DND-41 (cell line): ENCODE results near the gene POLR3B.
A peak's percentile ranks its signal among the peaks of the same experiment; 100 is the strongest.

Source experiments
- ATAC-seq: fragments of 200-7000 bp; cut with Tn5 transposase; 3 replicates; pipeline ENCODE4 v1.9.1; 2021; ENCODE audit warnings: low read depth; ENCODE audit not compliant: insufficient read depth
- DNase-seq: peaks from one replicate; pipeline ENCODE4 v3.0.0-alpha.2; 2020
- H2AFZ ChIP-seq: 2 replicates; pipeline ENCODE4 v1.6.0; 2012; ENCODE audit warnings: low read depth, low read length
- H3K27ac ChIP-seq: 2 replicates; pipeline ENCODE4 v1.5.1; 2012; ENCODE audit warnings: low read length, inconsistent platforms
- H3K27me3 ChIP-seq: fragments of 200-600 bp; sonication (generic); 2 replicates; pipeline ENCODE4 v1.6.0; 2012; ENCODE audit warnings: low read length, mild to moderate bottlenecking, inconsistent platforms; ENCODE audit not compliant: insufficient read depth, poor library complexity
- H3K36me3 ChIP-seq: 2 replicates; pipeline ENCODE4 v1.5.1; 2012; ENCODE audit warnings: low read length, inconsistent platforms; ENCODE audit not compliant: insufficient read depth
- H3K4me1 ChIP-seq: 2 replicates; pipeline ENCODE4 v1.5.1; 2012; ENCODE audit warnings: mild to moderate bottlenecking, low read length; ENCODE audit not compliant: insufficient read depth
- H3K4me2 ChIP-seq: 2 replicates; pipeline ENCODE4 v1.6.0; 2012; ENCODE audit warnings: mild to moderate bottlenecking, moderate library complexity, low read length, inconsistent platforms; ENCODE audit not compliant: insufficient read depth
- H3K4me3 ChIP-seq, 2 experiments: fragments of 200-600 bp in 1 of 2; shearing (Covaris generic) in 1 of 2; 2 replicates each; pipeline ENCODE4 v1.5.1; 2012 to 2016; ENCODE audit warnings: inconsistent platforms in 2 of 2, low read length in 2 of 2, mild to moderate bottlenecking in 2 of 2, low read depth in 1 of 2, moderate library complexity in 1 of 2
- H3K79me2 ChIP-seq: 2 replicates; pipeline ENCODE4 v1.6.0; 2012; ENCODE audit warnings: low read length, inconsistent platforms; ENCODE audit not compliant: insufficient read depth
- H3K9ac ChIP-seq: 2 replicates; pipeline ENCODE4 v1.6.0; 2012; ENCODE audit warnings: low read depth, mild to moderate bottlenecking, inconsistent platforms, low read length, moderate library complexity
- H3K9me3 ChIP-seq: 2 replicates; pipeline ENCODE4 v1.5.1; 2012; ENCODE audit warnings: low read length, moderate library complexity, mild to moderate bottlenecking, inconsistent platforms; ENCODE audit not compliant: insufficient read depth, severe bottlenecking
- H4K20me1 ChIP-seq: 2 replicates; pipeline ENCODE4 v1.6.0; 2012; ENCODE audit warnings: low read length; ENCODE audit not compliant: insufficient read depth
- CTCF ChIP-seq: IDR thresholded peaks from 2 replicates; pipeline ENCODE4 v1.5.1; 2012; ENCODE audit warnings: borderline replicate concordance, low read length, moderate library complexity, mild to moderate bottlenecking; ENCODE audit not compliant: poor library complexity, severe bottlenecking; ENCODE audit errors: extremely low read depth
- EZH2 ChIP-seq: IDR thresholded peaks from 3 replicates; pipeline ENCODE4 v1.6.1; 2012; ENCODE audit warnings: borderline replicate concordance, low read depth, mild to moderate bottlenecking, moderate library complexity, low read length, inconsistent platforms; ENCODE audit not compliant: severe bottlenecking

Gene POLR3B

GRCh38 chr12:106353175-106353574 lies 4.4 kb upstream of the POLR3B start:
- H3K79me2 ChIP-seq, result peaks cover 2% of the 10 kb centered on the region
- H2AFZ ChIP-seq, result no peak overlapping the region
- TF ChIP-seq EZH2 (no peak), CTCF (no peak)
- no peak overlapping the region for H3K27ac ChIP-seq
- no peaks in the 10 kb centered on the region for H3K9me3 ChIP-seq
- H3K27me3 ChIP-seq, result no peaks in the 10 kb centered on the region
- peaks cover 9% of the 10 kb centered on the region for H3K4me1 ChIP-seq
- no peak for ATAC-seq
- no peak for DNase-seq
- H3K4me2 ChIP-seq, result no peak overlapping the region
- no peak overlapping the region for H3K9ac ChIP-seq
- no peaks in the 10 kb centered on the region for H3K36me3 ChIP-seq
- H3K4me3 ChIP-seq, result no peak overlapping the region
- H4K20me1 ChIP-seq, result no peaks in the 10 kb centered on the region

- Histone ChIP-seq H3K79me2 (peaks cover 35% of the 10 kb centered on the region), H4K20me1 (no peaks in the 10 kb centered on the region), H2AFZ (peak overlapping the region; percentile 79), H3K9ac (peak overlapping the region; percentile 67), H3K27me3 (no peaks in the 10 kb centered on the region), H3K4me3 (peak overlapping the region; percentile 70 to 93), H3K4me1 (peaks cover 28% of the 10 kb centered on the region), H3K36me3 (no peaks in the 10 kb centered on the region), H3K27ac (peak overlapping the region; percentile 88), H3K9me3 (no peaks in the 10 kb centered on the region), H3K4me2 (peak overlapping the region; percentile 97)
- DNase-seq (no peak), ATAC-seq (no peak)
- TF ChIP-seq EZH2 (no peak), CTCF (no peak)
Observed at GRCh38 chr12:106358396-106359241, 1.1 kb downstream of the POLR3B start.

- H2AFZ ChIP-seq, result no peak overlapping the region
- H3K27me3 ChIP-seq, result no peaks in the 10 kb centered on the region
- H3K4me3 ChIP-seq, result no peak overlapping the region
- no peaks in the 10 kb centered on the region for H4K20me1 ChIP-seq
- TF ChIP-seq CTCF (no peak), EZH2 (no peak)
- DNase-seq (no peak), ATAC-seq (no peak)
- peaks cover 35% of the 10 kb centered on the region for H3K79me2 ChIP-seq
- H3K9me3 ChIP-seq, result no peaks in the 10 kb centered on the region
- no peaks in the 10 kb centered on the region; the same call in 1 of the 2 replicates for H3K36me3 ChIP-seq
- H3K27ac ChIP-seq, result no peak overlapping the region
- H3K4me2 ChIP-seq, result peak overlapping the region; percentile 31; the same call in 1 of the 2 replicates
- peaks cover 28% of the 10 kb centered on the region for H3K4me1 ChIP-seq
- H3K9ac ChIP-seq, result no peak overlapping the region
Observed at GRCh38 chr12:106359646-106360399, 2.3 kb downstream of the POLR3B start.
